ENCODE data around the gene SRGN. TPM values are rescaled to one million over a fixed set of nuclear protein-coding genes. Genes with fewer than 3 reads are reported as not detected.

Gene SRGN
- total and polyA plus RNA-seq, 10 of the 15 experiments (the other 5 are each of a cell fraction or from before 2014, with no cell fraction given): 382 to 2,414 (median 885) TPM

GRCh38 chr10:69092959-69093850, 5.3 kb downstream of the SRGN start (continued):
- TF ChIP-seq RELB (IDR thresholded peaks at IDR 0.05; ENCODE audit: low read depth) (peak; percentile 34; the same call in 1 of the 2 replicates), ATF2 (IDR thresholded peaks at IDR 0.05; ENCODE audit: low read length) (peak; percentile 33; the same call in 1 of the 2 replicates), E4F1 (IDR thresholded peaks at IDR 0.05; ENCODE audit: borderline replicate concordance, partially characterized antibody) (no peak), SUPT20H (IDR thresholded peaks at IDR 0.05; ENCODE audit: borderline replicate concordance, control insufficient read depth, low read depth, low read length) (no peak), ZNF592 (IDR thresholded peaks at IDR 0.05) (no peak), CHD1 (IDR thresholded peaks at IDR 0.05; ENCODE audit: low read depth, low read length) (no peak), NRF1 (conservative IDR thresholded peaks at IDR 0.05; ENCODE audit: low read depth, low read length) (no peak), PKNOX1 (IDR thresholded peaks at IDR 0.05) (no peak), BMI1 (IDR thresholded peaks at IDR 0.05; ENCODE audit: borderline replicate concordance) (no peak), JUND (IDR thresholded peaks at IDR 0.05; ENCODE audit: low read depth, low read length) (no peak), TCF12 (IDR thresholded peaks at IDR 0.05; ENCODE audit: low read depth, low read length) (no peak), CREB1 (IDR thresholded peaks at IDR 0.05; ENCODE audit: low read depth) (peak; percentile 51), ELK1 (IDR thresholded peaks at IDR 0.05; ENCODE audit: low read depth, low read length) (no peak)

All from GM12878 (cell line).